ENCODE data around the gene ZACN. TPM values are rescaled to one million over a fixed set of nuclear protein-coding genes. Genes with fewer than 3 reads are reported as not detected.

The ZACN gene
- total RNA-seq, 2 donors from 2014 or later = not detected

- WGBS = 92% methylated on average over 7 of the region's 7 CpGs
- H3K27me3 ChIP-seq (replicated peaks; ENCODE audit: insufficient read depth) = no peaks in the 10 kb centered on the region
- intact Hi-C loops (cut with DNase I) = no loop called here
- no peak overlapping the region for H3K27ac ChIP-seq
- DNase-seq (ENCODE audit: low spot score) = no peak
- no peaks in the 10 kb centered on the region for H3K9me3 ChIP-seq
- H3K4me3 ChIP-seq = no peak overlapping the region
- H3K36me3 ChIP-seq = no peaks in the 10 kb centered on the region
- no peaks in the 10 kb centered on the region for H3K4me1 ChIP-seq (replicated peaks)
- TF ChIP-seq POLR2AphosphoS5 (IDR thresholded peaks at IDR 0.05) (no peak), POLR2A (IDR thresholded peaks at IDR 0.05) (no peak)
- TF ChIP-seq, protein P1, sequence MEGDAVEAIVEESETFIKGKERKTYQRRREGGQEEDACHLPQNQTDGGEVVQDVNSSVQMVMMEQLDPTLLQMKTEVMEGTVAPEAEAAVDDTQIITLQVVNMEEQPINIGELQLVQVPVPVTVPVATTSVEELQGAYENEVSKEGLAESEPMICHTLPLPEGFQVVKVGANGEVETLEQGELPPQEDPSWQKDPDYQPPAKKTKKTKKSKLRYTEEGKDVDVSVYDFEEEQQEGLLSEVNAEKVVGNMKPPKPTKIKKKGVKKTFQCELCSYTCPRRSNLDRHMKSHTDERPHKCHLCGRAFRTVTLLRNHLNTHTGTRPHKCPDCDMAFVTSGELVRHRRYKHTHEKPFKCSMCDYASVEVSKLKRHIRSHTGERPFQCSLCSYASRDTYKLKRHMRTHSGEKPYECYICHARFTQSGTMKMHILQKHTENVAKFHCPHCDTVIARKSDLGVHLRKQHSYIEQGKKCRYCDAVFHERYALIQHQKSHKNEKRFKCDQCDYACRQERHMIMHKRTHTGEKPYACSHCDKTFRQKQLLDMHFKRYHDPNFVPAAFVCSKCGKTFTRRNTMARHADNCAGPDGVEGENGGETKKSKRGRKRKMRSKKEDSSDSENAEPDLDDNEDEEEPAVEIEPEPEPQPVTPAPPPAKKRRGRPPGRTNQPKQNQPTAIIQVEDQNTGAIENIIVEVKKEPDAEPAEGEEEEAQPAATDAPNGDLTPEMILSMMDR (IDR thresholded peaks at IDR 0.05) = no peak
These were observed 36.3 kb downstream of the ZACN start for GRCh38 chr17:76115138-76115754.

- TF ChIP-seq, protein P1 (IDR thresholded peaks at IDR 0.05) = no peak
- TF ChIP-seq POLR2AphosphoS5 (IDR thresholded peaks at IDR 0.05) (no peak), POLR2A (IDR thresholded peaks at IDR 0.05) (no peak)
- no peak overlapping the region for H3K27ac ChIP-seq
- H3K27me3 ChIP-seq (replicated peaks; ENCODE audit: insufficient read depth) = no peaks in the 10 kb centered on the region
- no peaks in the 10 kb centered on the region for H3K36me3 ChIP-seq
- intact Hi-C loops (cut with DNase I) = loop anchor here (5.0 kb wide), 2 partner anchors 63 to 178 kb away; no protein-coding TSS in a partner anchor
- H3K4me1 ChIP-seq (replicated peaks) = peaks cover 6% of the 10 kb centered on the region
- WGBS = 79% methylated on average over 19 of the region's 19 CpGs
- DNase-seq (ENCODE audit: low spot score) = no peak
- no peaks in the 10 kb centered on the region for H3K9me3 ChIP-seq
- H3K4me3 ChIP-seq = no peak overlapping the region
These were observed 40.7 kb downstream of the ZACN start for GRCh38 chr17:76119409-76120371.

- H3K9me3 ChIP-seq = no peaks in the 10 kb centered on the region
- H3K4me3 ChIP-seq = no peak overlapping the region
- intact Hi-C loops (cut with DNase I) = loop anchor here (1.0 to 5.0 kb wide), 3 partner anchors 62 to 177 kb away; no protein-coding TSS in a partner anchor
- H3K36me3 ChIP-seq = no peaks in the 10 kb centered on the region
- H3K4me1 ChIP-seq (replicated peaks) = peaks cover 6% of the 10 kb centered on the region
- H3K27ac ChIP-seq = no peak overlapping the region
- 93% methylated on average over 5 of the region's 5 CpGs for WGBS
- H3K27me3 ChIP-seq (replicated peaks; ENCODE audit: insufficient read depth) = no peaks in the 10 kb centered on the region
- no peak for DNase-seq (ENCODE audit: low spot score)
- TF ChIP-seq, protein P1 (IDR thresholded peaks at IDR 0.05) = no peak
- TF ChIP-seq POLR2AphosphoS5 (IDR thresholded peaks at IDR 0.05) = no peak
- no peak for TF ChIP-seq POLR2A (IDR thresholded peaks at IDR 0.05)
These were observed 41.7 kb downstream of the ZACN start for GRCh38 chr17:76120658-76121008.

- 67% methylated on average over 26 of the region's 42 CpGs for WGBS
- Histone ChIP-seq H3K27me3 (replicated peaks; ENCODE audit: insufficient read depth) (no peaks in the 10 kb centered on the region), H3K4me3 (peak overlapping the region; percentile 9 to 20), H3K27ac (no peak overlapping the region), H3K4me1 (replicated peaks) (peaks cover 6% of the 10 kb centered on the region), H3K36me3 (no peaks in the 10 kb centered on the region), H3K9me3 (no peaks in the 10 kb centered on the region)
- TF ChIP-seq POLR2A (IDR thresholded peaks at IDR 0.05) (no peak), POLR2AphosphoS5 (IDR thresholded peaks at IDR 0.05) (no peak)
- TF ChIP-seq, protein P1 (IDR thresholded peaks at IDR 0.05) = no peak
- DNase-seq (ENCODE audit: low spot score) = no peak
- intact Hi-C loops (cut with DNase I) = loop anchor here (1.0 to 5.0 kb wide), 3 partner anchors 60 to 175 kb away; no protein-coding TSS in a partner anchor
These were observed 43.0 kb downstream of the ZACN start for GRCh38 chr17:76121932-76122430.

All from prostate gland (tissue), 2 donors.